Measurements from ENCODE around the gene CDC42BPA. TPM values are rescaled to one million over a fixed set of nuclear protein-coding genes. Genes with fewer than 3 reads are reported as not detected.

The CDC42BPA gene
- total and polyA plus RNA-seq, 9 of the 15 experiments (the other 6 are each of a cell fraction or from before 2014, with no cell fraction given), result 8.0 to 77.5 (median 52.1) TPM

DNA sequence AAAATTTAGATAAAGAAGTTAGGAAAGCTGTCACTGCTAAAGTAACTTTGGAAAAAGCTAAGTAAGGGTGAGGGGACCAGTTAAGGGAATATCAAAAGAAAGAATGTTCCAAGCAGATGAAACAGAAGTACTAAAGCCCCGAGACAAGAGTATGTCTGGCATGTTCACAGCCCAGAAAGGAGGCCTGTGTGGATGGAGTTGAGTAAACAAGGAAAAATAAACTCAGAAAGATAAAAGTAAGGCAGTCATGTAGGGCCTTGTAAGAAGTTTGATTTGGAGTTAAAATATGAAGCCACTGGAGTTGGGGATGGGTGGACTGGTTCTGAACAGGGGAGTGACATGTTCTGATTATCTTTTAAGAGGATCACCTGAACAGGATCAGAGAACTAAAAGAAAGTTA, 177.9 kb downstream of the CDC42BPA start:
- in situ Hi-C loops (cut with MboI), result no loop called here
- H3K4me3 ChIP-seq, result no peak overlapping the region
- FAIRE-seq, result no peak
- WGBS (ENCODE audit: insufficient coverage, low coverage, missing lambda C conversion rate), result 100% methylated on average over 1 of the region's 1 CpG
- no peaks in the 10 kb centered on the region for H3K9me3 ChIP-seq (replicated peaks; ENCODE audit: control insufficient read depth, insufficient read depth, low read depth, low read length)
- BruUV-seq (replicated peaks), result no TSS peak
- intact Hi-C loops (cut with micrococcal nuclease), result no loop called here
- H3K79me2 ChIP-seq (ENCODE audit: control insufficient read depth, insufficient read depth, low read length), result peaks cover 8% of the 10 kb centered on the region; the same call in 1 of the 3 replicates
- CTCF ChIA-PET (ENCODE audit: low intra/inter-chr PET ratio), result no interaction called here
- TF ChIP-seq TAF15 (IDR thresholded peaks at IDR 0.05; ENCODE audit: low read depth, low read length) (no peak), DDX20 (tag; IDR thresholded peaks at IDR 0.05; ENCODE audit: low read depth) (no peak), CLOCK (CRISPR knock-in tag; IDR thresholded peaks at IDR 0.05; ENCODE audit: borderline replicate concordance) (no peak), RBM34 (IDR thresholded peaks at IDR 0.05; ENCODE audit: borderline replicate concordance, insufficient read depth, low read length) (no peak), HMGN3 (IDR thresholded peaks at IDR 0.05; ENCODE audit: borderline replicate concordance, extremely low read depth, insufficient read length, low read depth, low read length) (no peak), ZNF174 (CRISPR knock-in tag; IDR thresholded peaks at IDR 0.05) (no peak), TRIM28 (IDR thresholded peaks at IDR 0.05) (no peak), KDM2B (CRISPR knock-in tag; IDR thresholded peaks at IDR 0.05) (no peak), KDM4B (IDR thresholded peaks at IDR 0.05; ENCODE audit: borderline replicate concordance in 2 of 2, low read depth in 1 of 2) (no peak), STAT5B (CRISPR knock-in tag; IDR thresholded peaks at IDR 0.05) (no peak), ID3 (CRISPR knock-in tag; IDR thresholded peaks at IDR 0.05) (no peak), ID3 (tag; IDR thresholded peaks at IDR 0.05) (no peak), TOE1 (IDR thresholded peaks at IDR 0.05; ENCODE audit: borderline replicate concordance) (no peak), TOE1 (CRISPR knock-in tag; IDR thresholded peaks at IDR 0.05; ENCODE audit: borderline replicate concordance, low read depth) (no peak), HNRNPK (IDR thresholded peaks at IDR 0.05; ENCODE audit: low read depth, low read length, poor library complexity, severe bottlenecking) (no peak), SIRT6 (IDR thresholded peaks at IDR 0.05; ENCODE audit: low read depth, low read length) (no peak)
- TF ChIP-seq, protein P1, sequence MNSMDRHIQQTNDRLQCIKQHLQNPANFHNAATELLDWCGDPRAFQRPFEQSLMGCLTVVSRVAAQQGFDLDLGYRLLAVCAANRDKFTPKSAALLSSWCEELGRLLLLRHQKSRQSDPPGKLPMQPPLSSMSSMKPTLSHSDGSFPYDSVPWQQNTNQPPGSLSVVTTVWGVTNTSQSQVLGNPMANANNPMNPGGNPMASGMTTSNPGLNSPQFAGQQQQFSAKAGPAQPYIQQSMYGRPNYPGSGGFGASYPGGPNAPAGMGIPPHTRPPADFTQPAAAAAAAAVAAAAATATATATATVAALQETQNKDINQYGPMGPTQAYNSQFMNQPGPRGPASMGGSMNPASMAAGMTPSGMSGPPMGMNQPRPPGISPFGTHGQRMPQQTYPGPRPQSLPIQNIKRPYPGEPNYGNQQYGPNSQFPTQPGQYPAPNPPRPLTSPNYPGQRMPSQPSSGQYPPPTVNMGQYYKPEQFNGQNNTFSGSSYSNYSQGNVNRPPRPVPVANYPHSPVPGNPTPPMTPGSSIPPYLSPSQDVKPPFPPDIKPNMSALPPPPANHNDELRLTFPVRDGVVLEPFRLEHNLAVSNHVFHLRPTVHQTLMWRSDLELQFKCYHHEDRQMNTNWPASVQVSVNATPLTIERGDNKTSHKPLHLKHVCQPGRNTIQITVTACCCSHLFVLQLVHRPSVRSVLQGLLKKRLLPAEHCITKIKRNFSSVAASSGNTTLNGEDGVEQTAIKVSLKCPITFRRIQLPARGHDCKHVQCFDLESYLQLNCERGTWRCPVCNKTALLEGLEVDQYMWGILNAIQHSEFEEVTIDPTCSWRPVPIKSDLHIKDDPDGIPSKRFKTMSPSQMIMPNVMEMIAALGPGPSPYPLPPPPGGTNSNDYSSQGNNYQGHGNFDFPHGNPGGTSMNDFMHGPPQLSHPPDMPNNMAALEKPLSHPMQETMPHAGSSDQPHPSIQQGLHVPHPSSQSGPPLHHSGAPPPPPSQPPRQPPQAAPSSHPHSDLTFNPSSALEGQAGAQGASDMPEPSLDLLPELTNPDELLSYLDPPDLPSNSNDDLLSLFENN (IDR thresholded peaks at IDR 0.05; ENCODE audit: low read depth in 2 of 2, low read length in 2 of 2), result no peak
- no peak for DNase-seq (ENCODE audit: extremely low read depth in 1 of 4, low spot score in 3 of 4)
- H3K9me1 ChIP-seq (ENCODE audit: control insufficient read depth, insufficient read depth, low read length), result no peaks in the 10 kb centered on the region
- H3K36me3 ChIP-seq (ENCODE audit: control insufficient read depth, insufficient read depth, low read length), result peaks cover 60% of the 10 kb centered on the region
- H4K20me1 ChIP-seq (replicated peaks; ENCODE audit: control insufficient read depth, insufficient read depth, low read length), result no peaks in the 10 kb centered on the region
- ATAC-seq, result no peak
- H2AFZ ChIP-seq (ENCODE audit: low read depth, low read length), result no peak overlapping the region
- POLR2A ChIA-PET, result no interaction called here
- no peak overlapping the region for H3K4me2 ChIP-seq (ENCODE audit: insufficient read depth, low read length)
- H3K4me1 ChIP-seq (replicated peaks in 1 of 2; ENCODE audit: control insufficient read depth in 2 of 2, insufficient read depth in 2 of 2, low read length in 2 of 2), result peaks cover 0 to under 1% of the 10 kb centered on the region in 2 experiments; a peak in 1 of 5 replicates
- H3K9ac ChIP-seq (ENCODE audit: insufficient read depth in 1 of 2, low read depth in 2 of 2, low read length in 2 of 2), result no peak overlapping the region
- H3K27me3 ChIP-seq (ENCODE audit: control insufficient read depth in 2 of 2, insufficient read depth in 2 of 2, low read length in 2 of 2), result no peaks in the 10 kb centered on the region
- H3K27ac ChIP-seq (ENCODE audit: extremely low read depth, low read depth, low read length), result no peak overlapping the region
